HCT116 (cell line): Measurements from ENCODE around the gene LILRA2. TPM values are rescaled to one million over a fixed set of nuclear protein-coding genes. Genes with fewer than 3 reads are reported as not detected.

Experiments
- MAX ChIP-seq: IDR thresholded peaks from 2 replicates; pipeline ENCODE4 v1.6.1; 2012
- SIN3A ChIP-seq: IDR thresholded peaks from 2 replicates; pipeline ENCODE4 v1.6.1; 2012; ENCODE audit warnings: low read depth
- YY1 ChIP-seq: IDR thresholded peaks from 2 replicates; pipeline ENCODE4 v1.6.1; 2011; ENCODE audit warnings: low read length, low read depth, moderate library complexity, mild to moderate bottlenecking; ENCODE audit not compliant: insufficient replicate concordance; ENCODE audit errors: extremely low read depth
- total RNA-seq: library from RNA; stranded (reverse); gene quantifications from one replicate; pipeline ENCODE4 v1.2.1, GENCODE V29; 2021; ENCODE audit not compliant: unreplicated experiment

The LILRA2 gene
- total RNA-seq, 1 experiment from 2014 or later = not detected

DNA sequence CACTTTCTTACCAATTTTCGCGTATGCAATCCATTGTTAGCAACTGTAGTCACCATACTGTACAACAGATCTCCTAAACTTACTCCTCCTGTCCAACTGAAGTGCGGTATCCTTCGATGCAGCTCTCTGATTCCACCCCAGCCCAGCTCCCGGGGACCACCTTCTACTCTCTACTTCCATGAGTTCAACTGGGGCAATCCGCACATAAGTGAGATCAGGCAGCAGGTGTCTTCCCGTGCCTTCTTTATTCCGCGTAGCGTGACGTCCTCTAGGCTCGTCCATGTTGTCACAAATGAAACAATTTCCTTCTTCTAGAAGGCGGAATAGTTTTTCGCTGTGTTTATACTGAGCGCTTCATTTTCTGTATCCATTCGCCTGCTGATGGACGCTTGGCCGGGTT, 65.1 kb downstream of the LILRA2 start (continued):
- TF ChIP-seq MAX (no peak), YY1 (no peak), SIN3A (no peak)
- TF ChIP-seq, all 23 proteins: peak for 0

Other genes with a start within 250 kb of the LILRA2 start
- not detected for gene LILRA4, start 234.6 kb upstream of the LILRA2 start, total RNA-seq
- 0.89 TPM for gene LAIR1, start 208.9 kb upstream of the LILRA2 start, total RNA-seq
- 0.37 TPM for gene TTYH1, start 158.3 kb upstream of the LILRA2 start, total RNA-seq
- 196 TPM for gene LENG8, start 124.6 kb upstream of the LILRA2 start, total RNA-seq
- 9.0 TPM for gene LENG9, start 110.0 kb upstream of the LILRA2 start, total RNA-seq
- 0.64 TPM for gene CDC42EP5, start 100.5 kb upstream of the LILRA2 start, total RNA-seq
- not detected for gene LAIR2, start 71.0 kb upstream of the LILRA2 start, total RNA-seq
- gene LILRA1, start 19.8 kb downstream of the LILRA2 start, total RNA-seq = not detected
- gene LILRB1, start 56.7 kb downstream of the LILRA2 start, total RNA-seq = not detected
- not detected for gene LILRB4, start 89.2 kb downstream of the LILRA2 start, total RNA-seq
- gene KIR3DL3, start 150.7 kb downstream of the LILRA2 start, total RNA-seq = not detected
- not detected for gene KIR2DL3, start 164.7 kb downstream of the LILRA2 start, total RNA-seq
- gene KIR2DL1, start 196.0 kb downstream of the LILRA2 start, total RNA-seq = not detected
- not detected for gene KIR2DL4, start 229.8 kb downstream of the LILRA2 start, total RNA-seq
- gene KIR3DL1, start 242.7 kb downstream of the LILRA2 start, total RNA-seq = not detected